Smooth muscle cell of trachea (primary cell): Measurements from ENCODE around the gene CD9. TPM values are rescaled to one million over a fixed set of nuclear protein-coding genes. Genes with fewer than 3 reads are reported as not detected.

ENCODE experiments used
- total RNA-seq: library from RNA; depleted of rRNA; stranded (reverse); fragments of >200 nt; gene quantifications from 2 replicates; pipeline ENCODE4 v1.2.1, GENCODE V29; 2014

Gene CD9
- total RNA-seq: 475 and 569 TPM in 2 replicates

GRCh38 chr12:6200256-6201212, at the start of gene CD9:
TSS of gene CD9 (plus strand) at chr12:6200400. CDS start at chr12:6200500, 100 bp downstream.

Other genes with a start within 250 kb of the CD9 start
- gene VWF, start 75.7 kb upstream of the CD9 start, total RNA-seq: 0.99 and 2.9 TPM in 2 replicates
- 0.15 and 0.66 TPM in 2 replicates for gene PLEKHG6, start 110.3 kb downstream of the CD9 start, total RNA-seq
- gene TNFRSF1A, start 141.7 kb downstream of the CD9 start, total RNA-seq: 186 and 187 TPM in 2 replicates
- under 0.01 TPM in 1 of 2 replicates, not detected in the other for gene SCNN1A, start 175.2 kb downstream of the CD9 start, total RNA-seq
- 59.1 and 119 TPM in 2 replicates for gene LTBR, start 183.8 kb downstream of the CD9 start, total RNA-seq
- gene CD27, start 244.6 kb downstream of the CD9 start, total RNA-seq: 0.17 TPM in 1 of 2 replicates, not detected in the other